HepG2 (cell line): ENCODE results near the gene MYL6B. TPM values are rescaled to one million over a fixed set of nuclear protein-coding genes. Genes with fewer than 3 reads are reported as not detected.

Experiments
- DZIP1 ChIP-seq: sonication (generic); formaldehyde crosslinking; IDR thresholded peaks from 2 replicates; pipeline ENCODE4 v1.5.0; 2020; ENCODE audit warnings: mild to moderate bottlenecking, missing genetic modification reagents
- HCFC1 ChIP-seq: fragments of 150-350 bp; IDR thresholded peaks from 2 replicates; pipeline ENCODE4 v1.6.1; 2014; ENCODE audit warnings: low read depth, low read length
- NFRKB ChIP-seq: fragments of 450-650 bp; IDR thresholded peaks from 2 replicates; pipeline ENCODE4 v1.6.1; 2017
- RERE ChIP-seq: IDR thresholded peaks from 2 replicates; pipeline ENCODE4 v1.6.1; 2016; ENCODE audit warnings: low read depth, missing genetic modification reagents, missing compliant biosample characterization
- SIX1 ChIP-seq: sonication (generic); formaldehyde crosslinking; IDR thresholded peaks from 2 replicates; pipeline ENCODE4 v1.4.0; 2020; ENCODE audit warnings: missing genetic modification reagents, borderline replicate concordance
- SP140L ChIP-seq: sonication (generic); formaldehyde crosslinking; IDR thresholded peaks from 2 replicates; pipeline ENCODE4 v1.4.0; 2020; ENCODE audit warnings: missing genetic modification reagents, borderline replicate concordance
- TEAD2 ChIP-seq: sonication (generic); formaldehyde crosslinking; IDR thresholded peaks from 2 replicates; pipeline ENCODE4 v1.9.0; 2021; ENCODE audit warnings: missing genetic modification reagents
- THAP9 ChIP-seq: sonication (generic); formaldehyde crosslinking; IDR thresholded peaks from 2 replicates; pipeline ENCODE4; 2020; ENCODE audit warnings: missing genetic modification reagents, mild to moderate bottlenecking, borderline replicate concordance
- YEATS4 ChIP-seq: sonication (generic); formaldehyde crosslinking; IDR thresholded peaks from 2 replicates; pipeline ENCODE4 v1.4.0; 2020; ENCODE audit warnings: missing genetic modification reagents, borderline replicate concordance
- ZMAT5 ChIP-seq: sonication (generic); formaldehyde crosslinking; IDR thresholded peaks from 2 replicates; pipeline ENCODE4 v1.5.0; 2020; ENCODE audit warnings: mild to moderate bottlenecking, low read depth, missing genetic modification reagents, borderline replicate concordance
- ZNF17 ChIP-seq: sonication (generic); formaldehyde crosslinking; IDR thresholded peaks from 2 replicates; pipeline ENCODE4 v1.5.0; 2020; ENCODE audit warnings: mild to moderate bottlenecking, missing genetic modification reagents
- ZNF333 ChIP-seq: sonication (generic); formaldehyde crosslinking; IDR thresholded peaks from 2 replicates; pipeline ENCODE4 v1.4.0; 2020; ENCODE audit warnings: mild to moderate bottlenecking, missing genetic modification reagents, borderline replicate concordance
- ZNF597 ChIP-seq: sonication (generic); formaldehyde crosslinking; IDR thresholded peaks from 2 replicates; pipeline ENCODE4 v1.5.0; 2020; ENCODE audit warnings: missing genetic modification reagents
- ZNF792 ChIP-seq: IDR thresholded peaks from 2 replicates; pipeline ENCODE4 v1.6.1; 2016
- ZNF883 ChIP-seq: sonication (generic); formaldehyde crosslinking; IDR thresholded peaks from 2 replicates; pipeline ENCODE4 v1.5.1; 2020; ENCODE audit warnings: mild to moderate bottlenecking, missing genetic modification reagents; ENCODE audit errors: not compliant biosample characterization
- ZSCAN20 ChIP-seq: sonication (generic); formaldehyde crosslinking; IDR thresholded peaks from 2 replicates; pipeline ENCODE4 v1.4.0; 2020; ENCODE audit warnings: missing genetic modification reagents, mild to moderate bottlenecking, borderline replicate concordance
- polyA plus RNA-seq, 8 experiments: library from polyadenylated mRNA; depleted of rRNA in 3 of 8; stranded (reverse) in 7 of 8; unstranded in 1 of 8; fragments of >200 nt; fragmentation: Illumina TruSeq in 4 of 8; extraction: Trizol in 4 of 8; gene quantifications; 2 replicates each; pipeline versions ENCODE4 v1.2.1 to v1.2.3, GENCODE V29; 2011 to 2016; ENCODE audit warnings: low read depth in 4 of 8, missing spikeins in 1 of 8, mixed read lengths in 1 of 8; ENCODE audit not compliant: insufficient read depth in 1 of 8
- total RNA-seq, 5 experiments: library from RNA; depleted of rRNA; stranded (reverse); fragments of >200 nt; fragmentation: Illumina TruSeq; extraction: Trizol; gene quantifications; 2 replicates each; pipeline ENCODE4 v1.2.3, GENCODE V29; 2016; ENCODE audit warnings: low read depth in 1 of 5

Gene MYL6B
- total and polyA plus RNA-seq, 2 of the 13 experiments (the other 11 are each of a cell fraction or from before 2014, with no cell fraction given), result 75.7 to 88.7 TPM

GRCh38 chr12:56189099-56189917 lies 36.9 kb downstream of the MYL6B start, which contains the start of gene SMARCC2 (continued):
- TF ChIP-seq ZNF597 (CRISPR knock-in tag), result no peak
- no peak for TF ChIP-seq SP140L (CRISPR knock-in tag)
- TF ChIP-seq ZSCAN20 (CRISPR knock-in tag), result no peak
- TF ChIP-seq YEATS4 (CRISPR knock-in tag), result peak; percentile 9; the same call in 1 of the 2 replicates
- 0 out of 2 replicates have a peak, but pooled peaks have one; percentile 20 for TF ChIP-seq HCFC1
- TF ChIP-seq ZNF792 (CRISPR knock-in tag), result peak; percentile 74; the same call in 1 of the 2 replicates
- TF ChIP-seq DZIP1 (CRISPR knock-in tag), result 0 out of 2 replicates have a peak, but pooled peaks have one; percentile 17
- TF ChIP-seq NFRKB, result no peak
- TF ChIP-seq SIX1, result no peak
- TF ChIP-seq ZNF883 (CRISPR knock-in tag), result no peak
- TF ChIP-seq RERE, result no peak
- TF ChIP-seq ZMAT5 (CRISPR knock-in tag), result no peak
- 0 out of 2 replicates have a peak, but pooled peaks have one; percentile 75 for TF ChIP-seq ZNF333 (CRISPR knock-in tag)
- no peak for TF ChIP-seq THAP9
- no peak for TF ChIP-seq ZNF17 (CRISPR knock-in tag)
- TF ChIP-seq TEAD2 (CRISPR knock-in tag), result no peak
